GM12872 (cell line): Measurements from ENCODE around the gene ARVCF.
A peak's percentile ranks its signal among the peaks of the same experiment; 100 is the strongest.

Experiments used
- CTCF ChIP-seq: IDR thresholded peaks from 3 replicates; pipeline ENCODE4 v1.5.1; 2011; ENCODE audit warnings: low read depth, mild to moderate bottlenecking, low read length, moderate library complexity; ENCODE audit not compliant: insufficient read depth

ARVCF gene

GRCh38 chr22:19962909-19963806 lies 53.5 kb downstream of the ARVCF start:
- TF ChIP-seq CTCF = no peak

GRCh38 chr22:19962246-19962908 lies 54.2 kb downstream of the ARVCF start:
- peak; percentile 64 for TF ChIP-seq CTCF

- TF ChIP-seq CTCF = no peak
Observed at GRCh38 chr22:19961868-19962245, 54.8 kb downstream of the ARVCF start.

- no peak for TF ChIP-seq CTCF
Observed at GRCh38 chr22:19961201-19961580, 55.4 kb downstream of the ARVCF start.

GRCh38 chr22:19960491-19961200 lies 56.0 kb downstream of the ARVCF start:
- no peak for TF ChIP-seq CTCF

- no peak for TF ChIP-seq CTCF
Observed at GRCh38 chr22:19959587-19960490, 56.8 kb downstream of the ARVCF start.
